ENCODE data around the gene IPCEF1. TPM values are rescaled to one million over a fixed set of nuclear protein-coding genes. Genes with fewer than 3 reads are reported as not detected.

IPCEF1 gene
- total RNA-seq, 5 donors from 2014 or later (not counting 1 experiment from before 2014, with no cell fraction given): 57.6 to 132 (median 69.4) TPM

DNA sequence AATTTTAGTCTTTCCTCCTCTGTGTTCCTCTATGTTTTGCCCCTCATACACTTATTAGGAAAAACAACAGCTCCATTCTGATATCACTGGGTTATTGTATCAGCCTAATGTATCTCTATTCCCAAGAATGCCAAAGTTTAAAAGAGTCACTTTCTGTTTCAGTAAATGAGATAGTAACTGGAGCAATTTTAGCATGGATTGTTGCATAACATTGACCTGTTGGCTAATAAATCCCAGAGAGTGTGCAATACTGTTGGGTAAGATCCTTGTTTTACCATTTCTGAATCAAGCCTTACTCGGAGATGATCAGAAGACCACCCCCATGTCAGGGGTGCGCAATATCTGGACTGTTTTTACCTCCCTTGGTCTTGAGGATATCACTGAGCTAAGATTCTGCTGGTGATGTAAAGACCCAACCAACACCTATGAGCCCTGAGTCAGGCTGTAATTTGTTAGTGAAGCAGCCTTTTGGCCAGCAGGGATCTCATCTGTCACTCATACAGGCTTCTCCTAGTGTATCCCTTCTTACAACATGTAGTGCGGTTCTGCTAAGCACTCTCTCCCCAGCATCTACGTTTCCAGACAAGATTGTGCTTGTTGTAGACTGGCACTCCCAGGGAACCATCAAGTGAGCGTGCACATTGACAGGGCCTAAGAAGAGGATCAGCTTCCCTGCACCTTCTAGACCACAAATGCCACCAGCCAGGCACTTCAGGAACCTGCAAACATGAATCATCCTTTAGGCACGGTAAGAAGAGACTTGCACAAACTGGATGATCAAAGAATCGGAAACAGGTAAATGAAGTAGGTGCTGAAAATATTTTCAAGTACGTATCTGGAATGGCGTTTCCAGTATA lies 11.5 kb upstream of the IPCEF1 start:
- no peak overlapping the region for H3K27ac ChIP-seq (ENCODE audit: low read length)
- WGBS (ENCODE audit: insufficient coverage): 73% methylated on average over 6 of the region's 9 CpGs
- Mint-ChIP-seq H3K27ac (no peak overlapping the region), H3K9me3 (no peaks in the 10 kb centered on the region), H3K27me3 (peaks cover 0 to 3% of the 10 kb centered on the region in 2 donors), H3K4me3 (no peak overlapping the region), H3K36me3 (no peaks in the 10 kb centered on the region), H3K4me1 (peaks cover 0 to 6% (median 4%) of the 10 kb centered on the region in 3 donors)
- no peak overlapping the region for H3K4me3 ChIP-seq (ENCODE audit: control insufficient read depth in 1 of 2, extremely low read depth in 1 of 2, low read length in 1 of 2)
- CTCF ChIA-PET: interaction anchor here in 1 of 2 donors (1.1 kb wide), 1 partner anchor 214 kb away, joined by 4 read pairs; no protein-coding TSS in a partner anchor
- no peaks in the 10 kb centered on the region for H3K9me3 ChIP-seq
- POLR2A ChIA-PET: no interaction called here
- DNase-seq (no peak), ATAC-seq (replicated peaks in 1 of 4) (no peak)
- H3K4me1 ChIP-seq (ENCODE audit: control insufficient read depth in 1 of 2, extremely low read depth in 1 of 2, insufficient read depth in 2 of 2, low read length in 2 of 2): no peaks in the 10 kb centered on the region
- no peaks in the 10 kb centered on the region for H3K36me3 ChIP-seq (ENCODE audit: control insufficient read depth in 2 of 2, extremely low read depth in 1 of 2, insufficient read depth in 1 of 2, low read length in 1 of 2)
- H3K27me3 ChIP-seq (replicated peaks in 1 of 2; ENCODE audit: control insufficient read depth in 2 of 2, extremely low read depth in 1 of 2, insufficient read depth in 2 of 2, low read length in 1 of 2): no peaks in the 10 kb centered on the region

DNA sequence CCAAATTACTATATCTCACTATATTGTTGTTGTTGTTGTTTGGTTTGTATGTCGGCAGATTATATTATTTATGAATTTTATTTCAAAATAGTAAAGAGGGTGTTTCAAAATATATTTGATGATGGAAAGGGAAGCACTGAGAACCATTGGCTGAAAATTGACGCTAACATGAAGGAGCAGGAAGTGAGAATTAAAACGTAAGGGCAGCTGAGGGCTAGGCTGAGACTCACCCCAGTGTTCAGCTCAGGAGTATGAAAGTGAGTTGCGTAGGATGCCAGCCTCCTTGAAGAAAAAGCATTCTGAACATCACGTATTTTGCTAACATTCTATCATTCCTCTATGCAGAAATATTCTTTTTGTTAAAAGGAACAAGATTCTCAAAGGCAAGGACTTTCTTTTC lies 10.7 kb upstream of the IPCEF1 start:
- no peaks in the 10 kb centered on the region for H3K9me3 Mint-ChIP-seq

DNA sequence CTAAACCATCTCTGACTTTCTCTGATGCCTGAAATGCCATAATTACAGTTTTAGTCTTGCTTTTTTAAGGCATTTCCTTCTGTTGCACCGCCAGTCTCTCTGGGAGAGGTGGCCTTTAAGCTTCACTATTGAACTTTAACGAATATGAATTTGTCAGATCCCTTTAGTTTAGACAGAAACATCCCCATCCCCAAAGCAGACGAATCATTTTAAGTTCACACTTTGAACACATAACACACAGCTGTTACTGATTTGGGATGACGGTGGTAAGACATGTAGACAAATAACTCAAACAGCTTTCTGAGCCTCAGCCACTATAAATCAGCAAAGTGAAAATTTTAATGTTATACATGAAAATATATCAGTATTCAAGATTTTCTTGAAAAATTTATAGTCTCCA lies 7.2 kb upstream of the IPCEF1 start:
- DNase-seq: no peak
- whole genome bisulfite sequencing (ENCODE audit: insufficient coverage): no CpG with 5 or more reads among the region's 4 CpGs
- ChIA-PET POLR2A (no interaction called here), CTCF (interaction anchor here in 1 of 2 donors (0.6 kb wide), 1 partner anchor 211 kb away, joined by 3 read pairs; no protein-coding TSS in a partner anchor)
- H3K27ac ChIP-seq (ENCODE audit: low read length): no peak overlapping the region
- no peak overlapping the region for H3K4me3 ChIP-seq (ENCODE audit: control insufficient read depth in 1 of 2, extremely low read depth in 1 of 2, low read length in 1 of 2)
- Mint-ChIP-seq H3K9me3 (no peaks in the 10 kb centered on the region), H3K36me3 (no peaks in the 10 kb centered on the region), H3K4me1 (peaks cover 12 to 22% (median 19%) of the 10 kb centered on the region in 3 donors), H3K27me3 (peaks cover 0 to 3% of the 10 kb centered on the region in 2 donors), H3K27ac (no peak overlapping the region), H3K4me3 (no peak overlapping the region)
- peaks cover 2 to 9% of the 10 kb centered on the region in 2 experiments for H3K4me1 ChIP-seq (ENCODE audit: control insufficient read depth in 1 of 2, extremely low read depth in 1 of 2, insufficient read depth in 2 of 2, low read length in 2 of 2)
- no peak for ATAC-seq (replicated peaks in 1 of 4)
- no peaks in the 10 kb centered on the region for H3K36me3 ChIP-seq (ENCODE audit: control insufficient read depth in 2 of 2, extremely low read depth in 1 of 2, insufficient read depth in 1 of 2, low read length in 1 of 2)
- H3K27me3 ChIP-seq (replicated peaks in 1 of 2; ENCODE audit: control insufficient read depth in 2 of 2, extremely low read depth in 1 of 2, insufficient read depth in 2 of 2, low read length in 1 of 2): no peaks in the 10 kb centered on the region
- no peaks in the 10 kb centered on the region for H3K9me3 ChIP-seq

More for the DNA sequence above, 10.7 kb upstream of the IPCEF1 start:
- H3K4me1 ChIP-seq (ENCODE audit: control insufficient read depth in 1 of 2, extremely low read depth in 1 of 2, insufficient read depth in 2 of 2, low read length in 2 of 2): no peaks in the 10 kb centered on the region
- no peak for DNase-seq
- H3K36me3 Mint-ChIP-seq: no peaks in the 10 kb centered on the region
- H3K9me3 ChIP-seq: no peaks in the 10 kb centered on the region
- H3K27me3 ChIP-seq (replicated peaks in 1 of 2; ENCODE audit: control insufficient read depth in 2 of 2, extremely low read depth in 1 of 2, insufficient read depth in 2 of 2, low read length in 1 of 2): no peaks in the 10 kb centered on the region
- H3K27ac ChIP-seq (ENCODE audit: low read length): no peak overlapping the region
- H3K4me3 Mint-ChIP-seq: no peak overlapping the region
- H3K27me3 Mint-ChIP-seq: peaks cover 0 to 1% of the 10 kb centered on the region in 2 donors
- H3K4me3 ChIP-seq (ENCODE audit: control insufficient read depth in 1 of 2, extremely low read depth in 1 of 2, low read length in 1 of 2): no peak overlapping the region
- peaks cover 0 to 6% (median 4%) of the 10 kb centered on the region in 3 donors for H3K4me1 Mint-ChIP-seq
- CTCF ChIA-PET: no interaction called here
- POLR2A ChIA-PET: no interaction called here
- no peak for ATAC-seq (replicated peaks in 1 of 4)
- no peaks in the 10 kb centered on the region for H3K36me3 ChIP-seq (ENCODE audit: control insufficient read depth in 2 of 2, extremely low read depth in 1 of 2, insufficient read depth in 1 of 2, low read length in 1 of 2)
- H3K27ac Mint-ChIP-seq: no peak overlapping the region
- 72% methylated on average over 3 of the region's 5 CpGs for WGBS (ENCODE audit: insufficient coverage)

DNA sequence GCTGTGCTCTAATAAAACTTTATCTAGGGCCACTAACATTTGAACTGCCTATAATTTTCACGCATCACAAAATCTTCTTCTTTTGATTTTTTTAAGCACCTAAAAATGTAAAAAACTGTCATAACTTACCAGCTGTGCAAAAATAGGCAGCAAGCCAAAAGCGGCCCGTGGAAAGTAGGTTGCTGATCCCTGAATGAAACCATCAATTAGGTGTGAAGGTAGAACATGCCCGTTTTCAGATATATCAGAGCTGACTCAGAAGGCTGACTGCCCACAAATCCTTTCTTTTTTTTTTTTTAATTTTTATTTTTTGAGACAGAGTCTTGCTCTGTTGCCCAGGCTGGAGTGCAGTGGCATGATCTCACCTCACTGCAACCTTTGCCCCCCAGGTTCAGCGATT lies 4.9 kb upstream of the IPCEF1 start:
- no peaks in the 10 kb centered on the region for H3K9me3 ChIP-seq
- Mint-ChIP-seq H3K4me3 (no peak overlapping the region), H3K36me3 (no peaks in the 10 kb centered on the region), H3K27me3 (peaks cover 0 to 4% of the 10 kb centered on the region in 2 donors), H3K4me1 (peaks cover 16 to 33% (median 22%) of the 10 kb centered on the region in 3 donors), H3K9me3 (no peaks in the 10 kb centered on the region), H3K27ac (no peak overlapping the region)
- peaks cover 2 to 9% of the 10 kb centered on the region in 2 experiments for H3K4me1 ChIP-seq (ENCODE audit: control insufficient read depth in 1 of 2, extremely low read depth in 1 of 2, insufficient read depth in 2 of 2, low read length in 2 of 2)
- WGBS (ENCODE audit: insufficient coverage): 70% methylated on average over 2 of the region's 5 CpGs
- CTCF ChIA-PET: interaction anchor here in 1 of 2 donors (0.6 kb wide), 1 partner anchor 320 kb away, joined by 4 read pairs; no protein-coding TSS in a partner anchor
- H3K36me3 ChIP-seq (ENCODE audit: control insufficient read depth in 2 of 2, extremely low read depth in 1 of 2, insufficient read depth in 1 of 2, low read length in 1 of 2): no peaks in the 10 kb centered on the region
- no peak overlapping the region for H3K27ac ChIP-seq (ENCODE audit: low read length)
- H3K4me3 ChIP-seq (ENCODE audit: control insufficient read depth in 1 of 2, extremely low read depth in 1 of 2, low read length in 1 of 2): no peak overlapping the region
- no peaks in the 10 kb centered on the region for H3K27me3 ChIP-seq (replicated peaks in 1 of 2; ENCODE audit: control insufficient read depth in 2 of 2, extremely low read depth in 1 of 2, insufficient read depth in 2 of 2, low read length in 1 of 2)
- DNase-seq: no peak
- ATAC-seq (replicated peaks in 1 of 4): no peak
- POLR2A ChIA-PET: no interaction called here

DNA sequence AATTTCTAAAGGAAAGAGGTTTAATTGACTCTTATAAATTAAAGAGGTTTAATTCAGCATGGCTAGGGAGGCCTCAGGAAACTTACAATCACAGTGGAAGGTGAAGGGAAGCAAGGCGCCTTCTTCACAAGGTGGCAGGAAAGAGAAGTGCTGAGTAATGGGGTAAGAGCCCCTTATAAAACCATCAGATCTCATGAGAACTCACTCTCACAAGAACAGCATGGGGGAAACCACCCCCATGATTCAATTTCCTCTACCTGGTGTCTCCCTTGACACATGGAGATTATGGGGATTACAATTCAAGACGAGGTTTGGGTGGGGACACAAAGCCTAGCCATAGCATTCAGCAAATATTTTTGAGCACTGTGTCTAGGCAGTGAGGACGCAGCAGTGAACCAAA lies 3.9 kb upstream of the IPCEF1 start:
- no peak for DNase-seq
- no peaks in the 10 kb centered on the region for H3K9me3 Mint-ChIP-seq
- ChIA-PET POLR2A (no interaction called here), CTCF (no interaction called here)
- WGBS (ENCODE audit: insufficient coverage): no CpG with 5 or more reads among the region's 3 CpGs
- no peaks in the 10 kb centered on the region for H3K9me3 ChIP-seq
- H3K27me3 ChIP-seq (replicated peaks in 1 of 2; ENCODE audit: control insufficient read depth in 2 of 2, extremely low read depth in 1 of 2, insufficient read depth in 2 of 2, low read length in 1 of 2): peaks cover 0 to 3% of the 10 kb centered on the region in 2 experiments
- no peak overlapping the region for H3K4me3 Mint-ChIP-seq
- H3K36me3 ChIP-seq (ENCODE audit: control insufficient read depth in 2 of 2, extremely low read depth in 1 of 2, insufficient read depth in 1 of 2, low read length in 1 of 2): no peaks in the 10 kb centered on the region
- H3K27ac Mint-ChIP-seq: no peak overlapping the region
- no peak overlapping the region for H3K4me3 ChIP-seq (ENCODE audit: control insufficient read depth in 1 of 2, extremely low read depth in 1 of 2, low read length in 1 of 2)
- no peak overlapping the region for H3K27ac ChIP-seq (ENCODE audit: low read length)
- no peaks in the 10 kb centered on the region for H3K36me3 Mint-ChIP-seq
- ATAC-seq (replicated peaks in 1 of 4): no peak
- H3K4me1 Mint-ChIP-seq: peaks cover 19 to 36% (median 26%) of the 10 kb centered on the region in 3 donors
- peaks cover 0 to 4% of the 10 kb centered on the region in 2 donors for H3K27me3 Mint-ChIP-seq
- peaks cover 2 to 9% of the 10 kb centered on the region in 2 experiments for H3K4me1 ChIP-seq (ENCODE audit: control insufficient read depth in 1 of 2, extremely low read depth in 1 of 2, insufficient read depth in 2 of 2, low read length in 2 of 2)

DNA sequence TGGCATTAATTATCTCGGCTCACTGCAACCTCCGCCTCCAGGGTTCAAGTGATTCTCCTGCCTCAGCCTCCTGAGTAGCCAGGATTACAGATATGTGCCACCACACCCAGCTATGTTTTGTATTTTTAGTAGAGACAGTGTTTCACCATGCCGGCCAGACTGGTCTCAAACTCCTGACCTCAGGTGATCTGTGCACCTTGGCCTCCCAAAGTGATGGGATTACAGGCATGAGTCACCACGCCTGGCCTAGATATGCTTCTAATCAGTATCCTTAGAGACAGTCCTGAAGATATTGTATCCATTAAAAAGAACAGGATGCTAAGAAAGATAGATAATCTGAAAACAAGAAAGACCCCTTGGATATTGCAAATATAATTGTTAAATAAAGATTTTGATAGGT lies 3.1 kb upstream of the IPCEF1 start:
- POLR2A ChIA-PET: no interaction called here
- no peak for DNase-seq
- whole genome bisulfite sequencing (ENCODE audit: insufficient coverage): 90% methylated on average over 3 of the region's 4 CpGs
- peaks cover 0 to 5% of the 10 kb centered on the region in 2 experiments for H3K27me3 ChIP-seq (replicated peaks in 1 of 2; ENCODE audit: control insufficient read depth in 2 of 2, extremely low read depth in 1 of 2, insufficient read depth in 2 of 2, low read length in 1 of 2)
- Mint-ChIP-seq H3K4me3 (peak overlapping the region in 2 of 3 donors; percentile 22 to 67), H3K36me3 (no peaks in the 10 kb centered on the region), H3K27ac (no peak overlapping the region), H3K27me3 (peaks cover 0 to 4% of the 10 kb centered on the region in 2 donors), H3K9me3 (no peaks in the 10 kb centered on the region), H3K4me1 (peaks cover 23 to 36% (median 29%) of the 10 kb centered on the region in 3 donors)
- H3K4me3 ChIP-seq (ENCODE audit: control insufficient read depth in 1 of 2, extremely low read depth in 1 of 2, low read length in 1 of 2): no peak overlapping the region
- no peaks in the 10 kb centered on the region for H3K36me3 ChIP-seq (ENCODE audit: control insufficient read depth in 2 of 2, extremely low read depth in 1 of 2, insufficient read depth in 1 of 2, low read length in 1 of 2)
- ATAC-seq (replicated peaks in 1 of 4): no peak
- H3K27ac ChIP-seq (ENCODE audit: low read length): no peak overlapping the region
- peaks cover 2 to 9% of the 10 kb centered on the region in 2 experiments for H3K4me1 ChIP-seq (ENCODE audit: control insufficient read depth in 1 of 2, extremely low read depth in 1 of 2, insufficient read depth in 2 of 2, low read length in 2 of 2)
- no peaks in the 10 kb centered on the region for H3K9me3 ChIP-seq
- CTCF ChIA-PET: interaction anchor here in 1 of 2 donors (1.0 kb wide), 1 partner anchor 14 kb away, joined by 3 read pairs; no protein-coding TSS in a partner anchor
